Breast epithelium (tissue), 3 donors: ENCODE data around the gene ADIPOR1.
"Not testable (repeated sequence)": the region's sequence is repeated elsewhere in the genome, so short reads cannot be mapped to it uniquely, and the experiment has no call there.

Experiments used
- CTCF ChIP-seq, 3 donors: fragments of 450-650 bp; IDR thresholded peaks; one replicate each; pipeline ENCODE4 v1.5.1; 2016 to 2017; ENCODE audit warnings: antibody characterized with exemption in 3 of 3, mild to moderate bottlenecking in 3 of 3, moderate library complexity in 3 of 3
- POLR2A ChIP-seq: fragments of 450-650 bp; IDR thresholded peaks from one replicate; pipeline ENCODE4 v1.6.1; 2016; ENCODE audit warnings: antibody characterized with exemption, mild to moderate bottlenecking, moderate library complexity

GRCh38 chr1:202912476-202912875 is 45.6 kb downstream of the ADIPOR1 start:
- TF ChIP-seq CTCF (IDR thresholded peaks at IDR 0.05); POLR2A: not testable (repeated sequence)
